IMR-90 (cell line): Measurements from ENCODE around the gene SNAP25. TPM values are rescaled to one million over a fixed set of nuclear protein-coding genes. Genes with fewer than 3 reads are reported as not detected.

Source experiments
- ATAC-seq: fragments of 200-7000 bp; cut with Tn5 transposase; 2 replicates; pipeline ENCODE4 v1.9.1; 2020; ENCODE audit warnings: low read depth, mild to moderate bottlenecking, moderate library complexity
- BruUV-seq: library from RNA; stranded (reverse); fragments of 400-500 nt; replicated peaks from 2 replicates; lab custom pipeline; 2021; lab: Mats Ljungman, UMichigan
- CTCF ChIA-PET: fragments of 300-600 bp; formaldehyde crosslinking; extraction: SDS; loops from one replicate; lab custom pipeline; 2021; ENCODE audit warnings: antibody characterized with exemption; lab: Yijun Ruan, JAX
- POLR2A ChIA-PET: fragments of 300-600 bp; sonication (Branson Sonifier 250); formaldehyde crosslinking; loops from one replicate; lab custom pipeline; 2022; ENCODE audit warnings: antibody characterized with exemption; ENCODE audit not compliant: unreplicated experiment; lab: Charles Lee
- DNase-seq: peaks from one replicate; pipeline ENCODE4 v3.0.0; 2013
- H2AFZ ChIP-seq: replicated peaks from 2 replicates; pipeline ENCODE3; 2013; ENCODE audit warnings: low read length, mild to moderate bottlenecking; ENCODE audit not compliant: poor library complexity
- H2AK5ac ChIP-seq: 2 replicates; pipeline ENCODE4 v1.6.1; 2013; ENCODE audit warnings: low read depth, low read length, inconsistent platforms
- H2AK9ac ChIP-seq: replicated peaks from 2 replicates; pipeline ENCODE3; 2013; ENCODE audit warnings: mild to moderate bottlenecking, low read depth, low read length, moderate library complexity; ENCODE audit not compliant: poor library complexity
- H2BK120ac ChIP-seq: 2 replicates; pipeline ENCODE4 v1.6.1; 2013; ENCODE audit warnings: low read depth, low read length, inconsistent platforms
- H2BK15ac ChIP-seq: 3 replicates; pipeline ENCODE4 v1.6.1; 2013; ENCODE audit warnings: low read depth, low read length, inconsistent platforms
- H2BK20ac ChIP-seq: 2 replicates; pipeline ENCODE4 v1.6.1; 2013; ENCODE audit warnings: low read depth, mild to moderate bottlenecking, inconsistent platforms, low read length, moderate library complexity
- H2BK5ac ChIP-seq: 2 replicates; pipeline ENCODE4 v1.6.1; 2013; ENCODE audit warnings: mild to moderate bottlenecking, low read depth, low read length, inconsistent platforms; ENCODE audit not compliant: poor library complexity, severe bottlenecking
- H3K14ac ChIP-seq: replicated peaks from 2 replicates; pipeline ENCODE4 v1.6.1; 2013; ENCODE audit warnings: low read depth, low read length, inconsistent platforms
- H3K18ac ChIP-seq: 2 replicates; pipeline ENCODE4 v1.6.1; 2013; ENCODE audit warnings: low read depth, low read length, control low read depth
- H3K23ac ChIP-seq: 2 replicates; pipeline ENCODE4 v1.6.1; 2013; ENCODE audit warnings: low read depth, low read length, inconsistent platforms
- H3K27ac ChIP-seq: 2 replicates; pipeline ENCODE4 v1.5.1; 2013; ENCODE audit warnings: mild to moderate bottlenecking, control low read depth, low read length; ENCODE audit not compliant: insufficient read depth
- H3K27me3 ChIP-seq: 2 replicates; pipeline ENCODE4 v1.6.1; 2013; ENCODE audit warnings: low read length; ENCODE audit not compliant: control insufficient read depth, insufficient read depth
- H3K36me3 ChIP-seq: 2 replicates; pipeline ENCODE4 v1.6.1; 2013; ENCODE audit warnings: low read length, mixed read lengths; ENCODE audit not compliant: control insufficient read depth, insufficient read depth
- H3K4ac ChIP-seq: 2 replicates; pipeline ENCODE4 v1.6.1; 2013; ENCODE audit warnings: low read depth, low read length, inconsistent platforms
- H3K4me1 ChIP-seq: 2 replicates; pipeline ENCODE4 v1.6.1; 2013; ENCODE audit warnings: low read length, mixed read lengths; ENCODE audit not compliant: control insufficient read depth, insufficient read depth
- H3K4me2 ChIP-seq: 2 replicates; pipeline ENCODE4 v1.6.1; 2013; ENCODE audit warnings: low read depth, mild to moderate bottlenecking, control low read depth, low read length, moderate library complexity
- H3K4me3 ChIP-seq: 2 replicates; pipeline ENCODE4 v1.5.1; 2013; ENCODE audit warnings: low read depth, mild to moderate bottlenecking, control low read depth, low read length, moderate library complexity; ENCODE audit not compliant: insufficient read depth
- H3K56ac ChIP-seq: 2 replicates; pipeline ENCODE4 v1.6.1; 2013; ENCODE audit warnings: low read length, inconsistent platforms; ENCODE audit not compliant: insufficient read depth; ENCODE audit errors: extremely low read depth
- H3K79me1 ChIP-seq, 2 experiments: 2 replicates each; pipeline ENCODE4 v1.6.1; 2013; ENCODE audit warnings: low read length in 2 of 2, inconsistent platforms in 1 of 2, low read depth in 1 of 2
- H3K9ac ChIP-seq: 2 replicates; pipeline ENCODE4 v1.6.1; 2013; ENCODE audit warnings: low read depth, low read length, control low read depth
- H3K9me1 ChIP-seq: 2 replicates; pipeline ENCODE4 v1.6.1; 2013; ENCODE audit warnings: low read length, inconsistent platforms; ENCODE audit not compliant: insufficient read depth
- H3K9me3 ChIP-seq: 2 replicates; pipeline ENCODE4 v1.6.1; 2013; ENCODE audit warnings: low read length; ENCODE audit not compliant: control insufficient read depth, insufficient read depth
- H4K20me1 ChIP-seq: 2 replicates; pipeline ENCODE4 v1.6.1; 2013; ENCODE audit warnings: low read length, inconsistent platforms; ENCODE audit not compliant: insufficient read depth
- H4K5ac ChIP-seq: 2 replicates; pipeline ENCODE4 v1.6.1; 2013; ENCODE audit warnings: mild to moderate bottlenecking, low read depth, low read length, control low read depth
- H4K8ac ChIP-seq, 2 experiments: 2 replicates each; pipeline ENCODE4 v1.6.1; 2013; ENCODE audit warnings: low read depth in 2 of 2, low read length in 2 of 2, control low read depth in 1 of 2, inconsistent platforms in 1 of 2
- H4K91ac ChIP-seq: 2 replicates; pipeline ENCODE4 v1.6.1; 2013; ENCODE audit warnings: low read depth, low read length, inconsistent platforms; ENCODE audit not compliant: insufficient read depth
- CHD1 ChIP-seq: IDR thresholded peaks from 2 replicates; pipeline ENCODE4 v1.6.1; 2012; ENCODE audit warnings: low read depth, low read length, improper control_type of control experiment
- RCOR1 ChIP-seq: IDR thresholded peaks from 2 replicates; pipeline ENCODE4 v1.6.1; 2012; ENCODE audit warnings: mild to moderate bottlenecking, low read length, improper control_type of control experiment; ENCODE audit not compliant: insufficient replicate concordance
- RFX5 ChIP-seq: IDR thresholded peaks from 2 replicates; pipeline ENCODE4 v1.8.0; 2012; ENCODE audit warnings: low read depth, mild to moderate bottlenecking, low read length, moderate library complexity
- SMC3 ChIP-seq: fragments of 150-350 bp; IDR thresholded peaks from 2 replicates; pipeline ENCODE4 v1.6.1; 2016; ENCODE audit warnings: low read depth, mild to moderate bottlenecking, antibody characterized with exemption, low read length, moderate library complexity
- dilution Hi-C: fragments of 300-500 bp; cut with HindIII; formaldehyde crosslinking; loops from one replicate; pipeline ENCODE4 v1.14.3; 2018; ENCODE audit warnings: low sequenced_read_pairs; ENCODE audit not compliant: unreplicated experiment
- in situ Hi-C: fragments of 300-500 bp; cut with MboI; formaldehyde crosslinking; loops from 3 replicates; pipeline ENCODE4 v1.14.3; 2019; ENCODE audit warnings: low sequenced_read_pairs, inconsistent platforms, mixed read lengths
- intact Hi-C: fragments of 100-400 bp; cut with micrococcal nuclease; formaldehyde crosslinking; loops from 2 replicates; pipeline ENCODE4 v1.10.0; 2022
- polyA plus RNA-seq, 3 experiments: library from polyadenylated mRNA; depleted of rRNA; stranded (reverse); fragments of >200 nt; gene quantifications; 2 replicates each; pipeline ENCODE4 v1.2.3, GENCODE V29; 2012; ENCODE audit warnings: low replicate concordance in 1 of 3
- total RNA-seq: library from RNA; depleted of rRNA; stranded (reverse); fragments of >200 nt; gene quantifications from 2 replicates; pipeline ENCODE4 v1.2.3, GENCODE V29; 2012
- TF ChIP-seq, protein P1 (sequence below): fragments of 150-350 bp; IDR thresholded peaks from 2 replicates; pipeline ENCODE4 v1.6.1; 2016; ENCODE audit warnings: low read depth, mild to moderate bottlenecking, low read length, moderate library complexity, borderline replicate concordance

SNAP25 gene
- total and polyA plus RNA-seq, 2 of the 4 experiments (the other 2 are of a cell fraction) = 1.1 to 2.8 TPM

DNA sequence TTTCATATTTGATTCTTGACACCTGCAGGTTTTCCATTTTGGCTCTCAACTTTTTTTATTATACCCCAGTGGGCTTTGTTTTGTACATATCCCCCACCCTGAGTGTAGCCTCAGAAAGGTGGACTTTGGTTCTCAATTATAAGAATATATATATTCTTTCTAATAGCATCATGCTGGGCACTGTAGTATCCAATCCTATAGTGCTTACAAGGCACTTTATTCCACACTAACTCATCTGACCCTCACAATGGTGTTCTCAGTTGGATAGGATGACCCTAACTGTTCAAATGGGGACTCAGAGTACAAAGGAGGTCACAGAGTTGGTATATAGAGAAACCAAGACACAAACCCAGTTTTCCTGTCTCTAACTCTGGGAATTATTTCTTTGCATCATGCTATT is 48.9 kb upstream of the SNAP25 start:
- H2BK20ac ChIP-seq = no peak overlapping the region
- ATAC-seq = no peak
- no peaks in the 10 kb centered on the region for H4K20me1 ChIP-seq
- TF ChIP-seq SMC3 = no peak
- TF ChIP-seq, protein P1, sequence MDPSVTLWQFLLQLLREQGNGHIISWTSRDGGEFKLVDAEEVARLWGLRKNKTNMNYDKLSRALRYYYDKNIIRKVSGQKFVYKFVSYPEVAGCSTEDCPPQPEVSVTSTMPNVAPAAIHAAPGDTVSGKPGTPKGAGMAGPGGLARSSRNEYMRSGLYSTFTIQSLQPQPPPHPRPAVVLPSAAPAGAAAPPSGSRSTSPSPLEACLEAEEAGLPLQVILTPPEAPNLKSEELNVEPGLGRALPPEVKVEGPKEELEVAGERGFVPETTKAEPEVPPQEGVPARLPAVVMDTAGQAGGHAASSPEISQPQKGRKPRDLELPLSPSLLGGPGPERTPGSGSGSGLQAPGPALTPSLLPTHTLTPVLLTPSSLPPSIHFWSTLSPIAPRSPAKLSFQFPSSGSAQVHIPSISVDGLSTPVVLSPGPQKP = no peak
- TF ChIP-seq RFX5 = no peak
- TF ChIP-seq RCOR1 = no peak
- no peak for TF ChIP-seq CHD1
- no peaks in the 10 kb centered on the region for H3K79me1 ChIP-seq
- no peak overlapping the region for H3K23ac ChIP-seq
- H4K5ac ChIP-seq = no peak overlapping the region
- H3K18ac ChIP-seq = no peak overlapping the region
- H2BK15ac ChIP-seq = no peak overlapping the region
- CTCF ChIA-PET = no interaction called here
- no peak overlapping the region for H4K91ac ChIP-seq
- peaks cover 3% of the 10 kb centered on the region; the same call in 1 of the 2 replicates for H3K9me3 ChIP-seq
- H3K4me1 ChIP-seq = peaks cover 2% of the 10 kb centered on the region; the same call in 1 of the 2 replicates
- peaks cover 6% of the 10 kb centered on the region for H3K27me3 ChIP-seq
- DNase-seq = no peak
- no peak overlapping the region for H2AFZ ChIP-seq
- no peaks in the 10 kb centered on the region for H3K36me3 ChIP-seq
- H3K4me2 ChIP-seq = no peak overlapping the region
- H3K4me3 ChIP-seq = no peak overlapping the region
- in situ Hi-C loops = no loop called here
- dilution Hi-C loops = no loop called here
- no peak overlapping the region for H3K56ac ChIP-seq
- no peak overlapping the region for H3K9ac ChIP-seq
- no peak overlapping the region for H2AK5ac ChIP-seq
- no peak overlapping the region for H3K27ac ChIP-seq
- no TSS peak for BruUV-seq
- H3K9me1 ChIP-seq = no peaks in the 10 kb centered on the region; the same call in 1 of the 2 replicates
- no peak overlapping the region for H2BK5ac ChIP-seq
- POLR2A ChIA-PET = no interaction called here
- H3K14ac ChIP-seq = no peak overlapping the region
- H2BK120ac ChIP-seq = no peak overlapping the region
- intact Hi-C loops = no loop called here
- no peak overlapping the region for H2AK9ac ChIP-seq
- no peak overlapping the region for H3K4ac ChIP-seq
- no peak overlapping the region for H4K8ac ChIP-seq
